ENCODE measurements around the gene FOXJ3.

- no peak for TF ChIP-seq CTCF (IDR thresholded peaks at IDR 0.05)
- TF ChIP-seq NRF1 (IDR thresholded peaks at IDR 0.05; ENCODE audit: low read depth, low read length): no peak
Measured at GRCh38 chr1:42195841-42196240, 139.2 kb downstream of the FOXJ3 start.
